Prostate gland (tissue), 2 donors: ENCODE data around the gene PFN4. TPM values are rescaled to one million over a fixed set of nuclear protein-coding genes. Genes with fewer than 3 reads are reported as not detected.

Experiments
- DNase-seq: peaks from one replicate; pipeline ENCODE4 v3.0.0-alpha.2; 2019; ENCODE audit warnings: low spot score
- H3K27ac ChIP-seq, 2 donors: fragments of 200-600 bp; sonication (generic); 2 replicates each; pipeline ENCODE4 v1.5.1; 2017 to 2019
- H3K27me3 ChIP-seq: fragments of 200-600 bp; sonication (generic); replicated peaks from 2 replicates; pipeline ENCODE4 v1.5.1; 2019; ENCODE audit not compliant: insufficient read depth
- H3K36me3 ChIP-seq, 2 donors: fragments of 200-600 bp; sonication (generic); 1 replicate in 1 of 2; 2 replicates in 1 of 2; pipeline versions ENCODE4 v1.5.1 to v1.8.1; 2017 to 2019
- H3K4me1 ChIP-seq: fragments of 200-600 bp; sonication (generic); replicated peaks from 2 replicates; pipeline ENCODE4 v1.5.1; 2019
- H3K4me3 ChIP-seq, 2 donors: fragments of 200-600 bp; sonication (generic); 2 replicates each; pipeline ENCODE4 v1.5.1; 2017 to 2019
- H3K9me3 ChIP-seq: fragments of 200-600 bp; sonication (generic); 2 replicates; pipeline ENCODE4 v1.5.1; 2017
- CTCF ChIP-seq, 4 experiments: fragments of 200-600 bp in 2 of 4; fragments of 450-650 bp in 2 of 4; sonication (generic) in 2 of 4; IDR thresholded peaks; 1 replicate in 3 of 4; 2 replicates in 1 of 4; pipeline ENCODE4 v1.5.1; 2016 to 2019; ENCODE audit warnings: antibody characterized with exemption in 4 of 4, mild to moderate bottlenecking in 2 of 4, moderate library complexity in 2 of 4
- POLR2A ChIP-seq: fragments of 450-650 bp; IDR thresholded peaks from one replicate; pipeline ENCODE4 v1.6.1; 2016; ENCODE audit warnings: antibody characterized with exemption, mild to moderate bottlenecking
- POLR2AphosphoS5 ChIP-seq: sonication (generic); formaldehyde crosslinking; IDR thresholded peaks from one replicate; pipeline ENCODE4 v1.6.1; 2017; ENCODE audit warnings: antibody characterized with exemption
- WGBS: methylation state at CpG from one replicate; pipeline ENCODE4 v1.1.5; 2018; 5-methylcytosine and 5-hydroxymethylcytosine counted together
- intact Hi-C: fragments of 100-400 bp; cut with DNase I; formaldehyde crosslinking; loops from one replicate; pipeline ENCODE4 v1.14.2; 2022
- total RNA-seq, 2 donors: library from RNA; depleted of rRNA; stranded (reverse); fragments of >200 nt; gene quantifications; one replicate each; pipeline ENCODE4 v1.1.0, GENCODE V29; 2016

Gene PFN4
- total RNA-seq, 2 donors from 2014 or later = 16.9 TPM; not detected in 1

- intact Hi-C loops = loop anchor here (2.0 kb wide), 1 partner anchor 150 kb away; the partner anchor contains the start of gene ATAD2B
- H3K27me3 ChIP-seq = no peaks in the 10 kb centered on the region
- peak overlapping the region; percentile 53 to 55 for H3K4me3 ChIP-seq
Measured at GRCh38 chr2:24076849-24077534, 46.1 kb downstream of the PFN4 start.

GRCh38 chr2:24075915-24076848 is 47.0 kb downstream of the PFN4 start, which contains the start of gene SF3B6:
Gene SF3B6, minus strand, starts transcription at chr2:24076326. Its CDS starts 97 bp downstream, at chr2:24076229.
- Histone ChIP-seq H3K4me1 (no peaks in the 10 kb centered on the region), H3K4me3 (peak within 1 kb of the TSS; percentile 53 to 55), H3K27ac (peak within 1 kb of the TSS; percentile 98), H3K36me3 (no peaks in the 10 kb centered on the region), H3K9me3 (no peaks in the 10 kb centered on the region), H3K27me3 (no peaks in the 10 kb centered on the region)
- peak; percentile 99 for TF ChIP-seq POLR2AphosphoS5
- TF ChIP-seq CTCF (IDR thresholded peaks at IDR 0.05) = peak in 1 of 4 experiments; percentile 26
- peak; percentile 75 for TF ChIP-seq POLR2A
- peak; percentile 100 for DNase-seq
- intact Hi-C loops = loop anchor here (2.0 kb wide), 1 partner anchor 149 kb away; the partner anchor contains the start of gene ATAD2B
- WGBS = 1% methylated on average over 64 of the region's 64 CpGs

More at GRCh38 chr2:24076849-24077534, 46.1 kb downstream of the PFN4 start:
- Histone ChIP-seq H3K9me3 (no peaks in the 10 kb centered on the region), H3K36me3 (no peaks in the 10 kb centered on the region), H3K27ac (peak overlapping the region; percentile 98), H3K4me1 (no peaks in the 10 kb centered on the region)
- WGBS = under 1% methylated on average over 37 of the region's 41 CpGs
- TF ChIP-seq POLR2A (peak; percentile 74), CTCF (IDR thresholded peaks at IDR 0.05) (no peak), POLR2AphosphoS5 (peak; percentile 5)
- no peak for DNase-seq

- Histone ChIP-seq H3K36me3 (no peaks in the 10 kb centered on the region), H3K9me3 (no peaks in the 10 kb centered on the region), H3K27ac (peak overlapping the region; percentile 98), H3K27me3 (no peaks in the 10 kb centered on the region), H3K4me1 (no peaks in the 10 kb centered on the region), H3K4me3 (peak overlapping the region; percentile 53 to 55)
- DNase-seq = no peak
- TF ChIP-seq POLR2A (no peak), POLR2AphosphoS5 (no peak), CTCF (IDR thresholded peaks at IDR 0.05) (no peak)
- intact Hi-C loops = no loop called here
- 56% methylated on average over 5 of the region's 5 CpGs for WGBS
Measured at GRCh38 chr2:24075259-24075658, 47.9 kb downstream of the PFN4 start.

- no peaks in the 10 kb centered on the region for H3K4me1 ChIP-seq
- WGBS = 94% methylated on average over 6 of the region's 6 CpGs
- intact Hi-C loops = no loop called here
- H3K27ac ChIP-seq = no peak overlapping the region
- DNase-seq = no peak
- H3K27me3 ChIP-seq = no peaks in the 10 kb centered on the region
- no peak overlapping the region for H3K4me3 ChIP-seq
- no peaks in the 10 kb centered on the region for H3K36me3 ChIP-seq
- H3K9me3 ChIP-seq = no peaks in the 10 kb centered on the region
- TF ChIP-seq CTCF (IDR thresholded peaks at IDR 0.05) (no peak), POLR2A (no peak), POLR2AphosphoS5 (no peak)
Measured at GRCh38 chr2:24073816-24074215, 49.3 kb downstream of the PFN4 start.
